T-helper 1 cell treated with Interleukin-12 subunit alpha and Interleukin-12 subunit beta and Interleukin-4 antibody, amounts not matched to agents 30 μg/mL and 1 μg/mL, for 36 hours (primary cell): ENCODE data around the gene SUCLG1.

Experiments
- H3K27ac Mint-ChIP-seq: one replicate; pipeline ENCODE4 v1.8.0; 2021; ENCODE audit warnings: mild to moderate bottlenecking, mixed read lengths
- H3K27me3 Mint-ChIP-seq: one replicate; pipeline ENCODE4 v1.8.0; 2021; ENCODE audit warnings: low read depth, mixed read lengths
- H3K36me3 Mint-ChIP-seq: one replicate; pipeline ENCODE4 v1.8.0; 2021; ENCODE audit warnings: low read depth, mixed read lengths
- H3K4me1 Mint-ChIP-seq: one replicate; pipeline ENCODE4 v1.8.0; 2021; ENCODE audit warnings: low read depth, mixed read lengths
- H3K4me3 Mint-ChIP-seq: one replicate; pipeline ENCODE4 v1.8.0; 2021; ENCODE audit warnings: mild to moderate bottlenecking, moderate library complexity, mixed read lengths
- H3K9me3 Mint-ChIP-seq: one replicate; pipeline ENCODE4 v1.8.0; 2021; ENCODE audit warnings: mixed read lengths

The SUCLG1 gene

GRCh38 chr2:84375020-84375419, 84.1 kb downstream of the SUCLG1 start:
- Mint-ChIP-seq H3K4me3 (no peak overlapping the region), H3K27me3 (no peaks in the 10 kb centered on the region), H3K27ac (no peak overlapping the region), H3K9me3 (no peaks in the 10 kb centered on the region), H3K36me3 (no peaks in the 10 kb centered on the region), H3K4me1 (no peaks in the 10 kb centered on the region)

- Mint-ChIP-seq H3K27me3 (no peaks in the 10 kb centered on the region), H3K4me3 (no peak overlapping the region), H3K27ac (no peak overlapping the region), H3K36me3 (no peaks in the 10 kb centered on the region), H3K9me3 (no peaks in the 10 kb centered on the region), H3K4me1 (no peaks in the 10 kb centered on the region)
These were observed 85.2 kb downstream of the SUCLG1 start for GRCh38 chr2:84373866-84374265.
